BE2C (cell line): ENCODE results near the gene GPC5.

Experiments
- DNase-seq: peaks from one replicate; pipeline ENCODE4 v3.0.0-alpha.2; 2020
- H3K27me3 ChIP-seq: fragments of 250-450 bp; sonication (Bioruptor Pico); 2 replicates; pipeline ENCODE4 v1.5.1; 2020; ENCODE audit warnings: mild to moderate bottlenecking
- H3K36me3 ChIP-seq: fragments of 250-450 bp; sonication (Bioruptor Pico); 2 replicates; pipeline ENCODE4 v1.5.1; 2020; ENCODE audit warnings: mild to moderate bottlenecking
- H3K4me1 ChIP-seq: fragments of 250-450 bp; sonication (Bioruptor Pico); 2 replicates; pipeline ENCODE4 v1.5.1; 2020
- H3K4me3 ChIP-seq: 2 replicates; pipeline ENCODE4 v1.5.1; 2011; ENCODE audit warnings: low read depth, low read length
- H3K9me3 ChIP-seq: fragments of 250-450 bp; sonication (Bioruptor Pico); 2 replicates; pipeline ENCODE4 v1.5.1; 2020
- CTCF ChIP-seq: IDR thresholded peaks from 2 replicates; pipeline ENCODE4 v1.5.1; 2012; ENCODE audit warnings: mild to moderate bottlenecking, low read depth, low read length

GPC5 gene

GRCh38 chr13:92172191-92172590, 773.8 kb downstream of the GPC5 start:
- Histone ChIP-seq H3K36me3 (no peaks in the 10 kb centered on the region), H3K9me3 (no peaks in the 10 kb centered on the region), H3K4me3 (no peak overlapping the region), H3K27me3 (no peaks in the 10 kb centered on the region), H3K4me1 (no peaks in the 10 kb centered on the region)
- no peak for DNase-seq
- TF ChIP-seq CTCF, result no peak

DNA sequence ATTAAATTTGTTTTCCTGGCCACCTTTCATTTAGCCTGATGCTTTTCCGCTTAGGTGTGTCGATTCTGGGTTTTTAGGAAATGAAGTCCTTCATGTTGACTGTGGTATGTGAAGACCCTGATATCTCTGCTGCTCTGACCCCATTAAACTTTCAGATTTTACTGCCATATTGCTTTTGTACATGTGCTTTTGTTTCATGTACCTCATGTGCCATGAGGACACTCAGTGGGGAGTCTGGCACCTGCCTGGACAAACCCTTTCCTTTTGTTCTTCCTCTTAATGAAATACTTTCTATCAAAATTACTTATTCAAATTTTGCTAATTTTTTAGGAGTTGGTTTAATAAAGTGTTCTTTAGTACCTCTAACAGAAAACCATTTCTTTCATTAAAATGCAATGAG, 774.8 kb downstream of the GPC5 start:
- TF ChIP-seq CTCF, result no peak
- no peaks in the 10 kb centered on the region for H3K36me3 ChIP-seq

DNA sequence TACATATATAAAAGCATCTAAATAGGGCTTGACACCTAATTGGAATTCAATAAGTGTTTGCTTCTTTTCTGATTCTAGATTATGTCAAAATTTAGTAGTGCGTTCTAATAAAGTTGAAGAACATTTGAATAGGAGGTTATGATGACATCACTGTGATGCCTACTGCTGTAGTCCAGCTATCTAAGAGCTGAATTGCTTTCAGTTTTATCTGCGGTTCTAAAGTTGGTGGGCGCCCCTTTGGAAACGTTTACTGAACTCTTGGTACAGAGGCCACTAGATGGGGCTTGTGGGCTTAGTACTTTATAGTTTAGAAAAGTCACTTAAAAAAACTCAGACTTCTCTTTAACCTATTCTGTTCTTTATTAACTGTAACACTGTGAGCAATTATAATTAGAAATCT, 776.9 kb downstream of the GPC5 start:
- Histone ChIP-seq H3K4me1 (no peaks in the 10 kb centered on the region; the same call in 1 of the 2 replicates), H3K27me3 (no peaks in the 10 kb centered on the region), H3K36me3 (no peaks in the 10 kb centered on the region), H3K9me3 (no peaks in the 10 kb centered on the region), H3K4me3 (peak overlapping the region; percentile 17; the same call in 1 of the 2 replicates)
- peak; percentile 57 for DNase-seq
- peak; percentile 70 for TF ChIP-seq CTCF

More for the DNA sequence above, 774.8 kb downstream of the GPC5 start:
- DNase-seq, result no peak
- H3K9me3 ChIP-seq, result no peaks in the 10 kb centered on the region
- no peak overlapping the region for H3K4me3 ChIP-seq
- no peaks in the 10 kb centered on the region; the same call in 1 of the 2 replicates for H3K4me1 ChIP-seq
- H3K27me3 ChIP-seq, result no peaks in the 10 kb centered on the region

GRCh38 chr13:92177966-92178365, 779.5 kb downstream of the GPC5 start:
- no peaks in the 10 kb centered on the region; the same call in 1 of the 2 replicates for H3K4me1 ChIP-seq
- no peaks in the 10 kb centered on the region for H3K9me3 ChIP-seq
- TF ChIP-seq CTCF, result no peak
- H3K36me3 ChIP-seq, result no peaks in the 10 kb centered on the region
- H3K27me3 ChIP-seq, result no peaks in the 10 kb centered on the region
- no peak for DNase-seq
- H3K4me3 ChIP-seq, result no peak overlapping the region

- Histone ChIP-seq H3K36me3 (no peaks in the 10 kb centered on the region), H3K27me3 (no peaks in the 10 kb centered on the region), H3K9me3 (no peaks in the 10 kb centered on the region), H3K4me3 (no peak overlapping the region), H3K4me1 (no peaks in the 10 kb centered on the region; the same call in 1 of the 2 replicates)
- DNase-seq, result no peak
- TF ChIP-seq CTCF, result no peak
Observed at GRCh38 chr13:92179223-92179622, 780.8 kb downstream of the GPC5 start.

DNA sequence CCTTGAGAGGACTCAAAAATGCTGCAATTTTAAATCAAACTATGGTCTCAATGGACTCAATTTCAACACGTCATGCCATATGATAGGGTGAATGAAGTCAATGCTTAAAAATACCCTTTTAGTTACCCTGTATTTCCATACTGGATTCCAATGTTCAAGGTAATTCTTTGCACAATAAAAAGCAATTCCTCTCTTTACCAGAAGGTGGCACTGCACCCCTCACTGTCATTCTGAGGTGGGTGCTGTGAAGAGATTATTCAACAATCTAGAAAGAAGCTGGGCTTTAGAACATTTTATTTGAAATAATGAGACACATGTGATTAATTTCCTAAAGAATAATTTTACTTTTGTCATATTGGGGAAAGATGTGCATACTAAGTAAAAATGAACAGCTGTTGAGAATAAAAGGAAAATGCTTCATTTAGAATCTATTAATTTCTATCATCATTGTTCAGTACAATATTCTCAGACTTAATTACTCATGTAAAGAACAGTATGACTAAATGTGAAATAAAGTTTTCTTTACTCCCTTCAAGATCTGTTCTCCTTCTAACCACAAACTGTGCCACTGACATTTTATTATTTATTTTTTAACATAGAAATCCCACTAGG, 789.1 kb downstream of the GPC5 start:
- Histone ChIP-seq H3K36me3 (no peaks in the 10 kb centered on the region), H3K27me3 (peaks cover 3% of the 10 kb centered on the region; the same call in 1 of the 2 replicates)
- peak; percentile 25 for DNase-seq

More for the DNA sequence above, 789.1 kb downstream of the GPC5 start:
- H3K9me3 ChIP-seq, result no peaks in the 10 kb centered on the region
- H3K4me1 ChIP-seq, result no peaks in the 10 kb centered on the region
- TF ChIP-seq CTCF, result peak; percentile 90
- no peak overlapping the region for H3K4me3 ChIP-seq
